B cell (primary cell): ENCODE measurements around the gene ATP6V1B1. TPM values are rescaled to one million over a fixed set of nuclear protein-coding genes. Genes with fewer than 3 reads are reported as not detected.

Experiments
- ATAC-seq: fragments of 200-7000 bp; cut with Tn5 transposase; one replicate; pipeline ENCODE4 v1.10.0; 2021; ENCODE audit warnings: low read depth, mild to moderate bottlenecking, moderate number of reproducible peaks, moderate library complexity
- CTCF ChIA-PET: fragments of 350-600 bp; sonication (Branson Sonifier 250); formaldehyde crosslinking; loops from one replicate; lab custom pipeline; 2021; ENCODE audit warnings: antibody characterized with exemption, inconsistent platforms; lab: Charles Lee
- POLR2A ChIA-PET: fragments of 350-600 bp; sonication (Branson Sonifier 250); formaldehyde crosslinking; loops from one replicate; lab custom pipeline; 2021; ENCODE audit warnings: antibody characterized with exemption; lab: Charles Lee
- DNase-seq: peaks from one replicate; pipeline ENCODE4 v3.0.0; 2013
- H2AFZ ChIP-seq: 2 replicates; pipeline ENCODE4 v1.6.1; 2012; ENCODE audit warnings: mild to moderate bottlenecking, low read depth, low read length; ENCODE audit not compliant: insufficient read depth, poor library complexity, severe bottlenecking
- H3K27ac ChIP-seq, 2 donors: 1 replicate in 1 of 2; 2 replicates in 1 of 2; pipeline ENCODE4 v1.5.1; 2012 to 2013; ENCODE audit warnings: low read length in 2 of 2, mild to moderate bottlenecking in 2 of 2, moderate library complexity in 1 of 2
- H3K27me3 ChIP-seq, 4 experiments: fragments of 200-600 bp in 1 of 4; sonication (generic) in 1 of 4; replicated peaks in 1 of 4; 1 replicate in 2 of 4; 2 replicates in 2 of 4; pipeline versions ENCODE4 v1.6.1 to v1.7.0; 2013 to 2016; ENCODE audit warnings: low read length in 3 of 4, mild to moderate bottlenecking in 2 of 4, mixed read lengths in 1 of 4, moderate library complexity in 1 of 4; ENCODE audit not compliant: insufficient read depth in 4 of 4, control insufficient read depth in 3 of 4; ENCODE audit errors: control extremely low read depth in 1 of 4
- H3K36me3 ChIP-seq, 2 experiments: replicated peaks in 1 of 2; 1 replicate in 1 of 2; 2 replicates in 1 of 2; pipeline versions ENCODE4 v1.6.1 to v1.7.1; 2013; ENCODE audit warnings: low read length in 1 of 2; ENCODE audit not compliant: insufficient read depth in 2 of 2, control insufficient read depth in 1 of 2; ENCODE audit errors: control extremely low read depth in 1 of 2, extremely low read depth in 1 of 2
- H3K4me1 ChIP-seq, 2 donors: fragments of 200-600 bp in 1 of 2; sonication (generic) in 1 of 2; 1 replicate in 1 of 2; 2 replicates in 1 of 2; pipeline versions ENCODE4 v1.5.1 to v1.6.1; 2013 to 2017; ENCODE audit warnings: low read length in 2 of 2; ENCODE audit not compliant: control insufficient read depth in 2 of 2, insufficient read depth in 2 of 2
- H3K4me2 ChIP-seq: replicated peaks from 2 replicates; pipeline ENCODE3; 2012; ENCODE audit warnings: mild to moderate bottlenecking, low read depth, low read length; ENCODE audit not compliant: poor library complexity, severe bottlenecking
- H3K4me3 ChIP-seq, 5 experiments: fragments of 200-600 bp in 1 of 5; sonication (generic) in 1 of 5; 1 replicate in 3 of 5; 2 replicates in 2 of 5; pipeline versions ENCODE4 v1.5.1 to v1.7.0; 2011 to 2016; ENCODE audit warnings: low read length in 4 of 5, mild to moderate bottlenecking in 4 of 5, low read depth in 2 of 5, control low read depth in 1 of 5, moderate library complexity in 1 of 5; ENCODE audit not compliant: insufficient read depth in 1 of 5; ENCODE audit errors: control extremely low read depth in 1 of 5, extremely low read depth in 1 of 5
- H3K79me2 ChIP-seq: fragments of 200-600 bp; sonication (generic); one replicate; pipeline ENCODE4 v1.6.0; 2016; ENCODE audit warnings: low read length; ENCODE audit not compliant: control insufficient read depth, insufficient read depth
- H3K9ac ChIP-seq: fragments of 200-600 bp; sonication (generic); 2 replicates; pipeline ENCODE4 v1.6.1; 2017; ENCODE audit warnings: mild to moderate bottlenecking, low read length, moderate library complexity
- H3K9me3 ChIP-seq, 3 donors: one replicate each; pipeline versions ENCODE4 v1.6.1 to v1.7.1; 2013; ENCODE audit warnings: low read length in 2 of 3; ENCODE audit not compliant: control insufficient read depth in 2 of 3, insufficient read depth in 1 of 3; ENCODE audit errors: control extremely low read depth in 1 of 3
- H4K20me1 ChIP-seq: 2 replicates; pipeline ENCODE4 v1.6.0; 2012; ENCODE audit warnings: mild to moderate bottlenecking, low read length; ENCODE audit not compliant: insufficient read depth, control insufficient read depth, poor library complexity, severe bottlenecking
- H3K27ac Mint-ChIP-seq: one replicate; pipeline ENCODE4 v1.8.0; 2021; ENCODE audit warnings: mixed read lengths
- H3K27me3 Mint-ChIP-seq: one replicate; pipeline ENCODE4 v1.8.0; 2021; ENCODE audit warnings: mixed read lengths
- H3K4me1 Mint-ChIP-seq: one replicate; pipeline ENCODE4 v1.8.0; 2021; ENCODE audit warnings: mixed read lengths
- H3K4me3 Mint-ChIP-seq: one replicate; pipeline ENCODE4 v1.8.0; 2021; ENCODE audit warnings: mixed read lengths
- H3K9me3 Mint-ChIP-seq: one replicate; pipeline ENCODE4 v1.8.0; 2022; ENCODE audit warnings: mixed read lengths; ENCODE audit not compliant: insufficient read depth
- EZH2 ChIP-seq: IDR thresholded peaks from 2 replicates; pipeline ENCODE4 v1.6.1; 2012; ENCODE audit warnings: borderline replicate concordance, low read depth, mild to moderate bottlenecking, moderate library complexity, low read length; ENCODE audit not compliant: insufficient read depth, poor library complexity, severe bottlenecking
- WGBS: methylation state at CpG from one replicate; pipeline ENCODE4 v1.1.5; 2013; ENCODE audit warnings: missing lambda C conversion rate; ENCODE audit not compliant: insufficient coverage; 5-methylcytosine and 5-hydroxymethylcytosine counted together
- intact Hi-C: fragments of 100-400 bp; cut with micrococcal nuclease; formaldehyde crosslinking; loops from one replicate; pipeline ENCODE4 v1.10.0; 2022
- polyA plus RNA-seq: library from polyadenylated mRNA; depleted of rRNA; stranded (reverse); fragments of >200 nt; gene quantifications from 2 replicates; pipeline ENCODE4 v1.2.3, GENCODE V29; 2012
- total RNA-seq, 2 donors: library from RNA; stranded (reverse); fragments of 120-200 nt in 1 of 2; gene quantifications; 1 replicate in 1 of 2; 2 replicates in 1 of 2; pipeline versions ENCODE4 v1.2.3 to v1.2.4, GENCODE V29; 2013 to 2022
- TF ChIP-seq, protein P1 (sequence below): fragments of 200-600 bp; IDR thresholded peaks from one replicate; pipeline ENCODE4 v1.8.0; 2022; ENCODE audit warnings: antibody characterized with exemption, mild to moderate bottlenecking

ATP6V1B1 gene
- total and polyA plus RNA-seq, 2 donors (not counting 1 experiment from before 2014, with no cell fraction given): not detected

DNA sequence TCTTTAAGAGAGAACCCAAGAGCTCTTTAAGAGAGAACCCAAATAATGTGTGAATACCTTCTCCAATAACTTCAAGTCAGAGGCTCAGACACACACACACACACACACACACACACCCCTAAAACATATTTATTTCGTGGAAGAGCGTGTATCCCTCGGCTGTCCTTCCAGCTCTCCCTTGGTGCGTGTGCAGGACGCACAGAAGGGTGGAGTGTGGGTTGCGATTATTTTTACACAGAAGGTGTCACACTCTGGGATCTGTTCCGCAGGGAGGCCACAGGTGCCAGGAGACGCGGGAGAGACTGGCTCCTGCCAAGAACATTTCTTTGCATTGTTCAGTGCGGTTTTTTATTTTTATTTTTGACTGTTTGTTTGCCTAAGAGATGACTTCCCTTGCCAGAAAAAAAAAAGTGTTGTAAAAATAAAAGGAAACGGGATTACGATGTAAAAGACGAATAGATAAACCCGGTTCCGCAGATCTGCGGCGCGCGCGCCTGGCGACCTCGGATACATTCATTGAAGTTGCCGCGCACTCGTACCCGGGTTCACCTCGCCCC, 47.3 kb upstream of the ATP6V1B1 start:
- 9% methylated on average over 25 of the region's 27 CpGs for WGBS
- Histone ChIP-seq H3K4me1 (peaks cover 31 to 34% of the 10 kb centered on the region in 2 donors), H3K27ac (no peak overlapping the region), H3K79me2 (no peaks in the 10 kb centered on the region), H3K27me3 (peaks cover 0 to 68% (median 54%) of the 10 kb centered on the region in 4 experiments), H3K9me3 (peaks cover 0 to 34% (median 2%) of the 10 kb centered on the region in 3 donors), H3K9ac (no peak overlapping the region), H3K36me3 (no peaks in the 10 kb centered on the region), H4K20me1 (no peaks in the 10 kb centered on the region), H2AFZ (peak overlapping the region; percentile 51), H3K4me2 (peak overlapping the region; percentile 79), H3K4me3 (peak overlapping the region in 2 of 5 experiments; percentile 42 to 43)
- DNase-seq (peak; percentile 48), ATAC-seq (no peak)
- POLR2A ChIA-PET: no interaction called here
- Mint-ChIP-seq H3K27ac (peak overlapping the region; percentile 46), H3K4me1 (peaks cover 31% of the 10 kb centered on the region), H3K9me3 (no peaks in the 10 kb centered on the region), H3K4me3 (peak overlapping the region; percentile 67), H3K27me3 (peaks cover 82% of the 10 kb centered on the region)
- no peak for TF ChIP-seq EZH2
- TF ChIP-seq, protein P1, sequence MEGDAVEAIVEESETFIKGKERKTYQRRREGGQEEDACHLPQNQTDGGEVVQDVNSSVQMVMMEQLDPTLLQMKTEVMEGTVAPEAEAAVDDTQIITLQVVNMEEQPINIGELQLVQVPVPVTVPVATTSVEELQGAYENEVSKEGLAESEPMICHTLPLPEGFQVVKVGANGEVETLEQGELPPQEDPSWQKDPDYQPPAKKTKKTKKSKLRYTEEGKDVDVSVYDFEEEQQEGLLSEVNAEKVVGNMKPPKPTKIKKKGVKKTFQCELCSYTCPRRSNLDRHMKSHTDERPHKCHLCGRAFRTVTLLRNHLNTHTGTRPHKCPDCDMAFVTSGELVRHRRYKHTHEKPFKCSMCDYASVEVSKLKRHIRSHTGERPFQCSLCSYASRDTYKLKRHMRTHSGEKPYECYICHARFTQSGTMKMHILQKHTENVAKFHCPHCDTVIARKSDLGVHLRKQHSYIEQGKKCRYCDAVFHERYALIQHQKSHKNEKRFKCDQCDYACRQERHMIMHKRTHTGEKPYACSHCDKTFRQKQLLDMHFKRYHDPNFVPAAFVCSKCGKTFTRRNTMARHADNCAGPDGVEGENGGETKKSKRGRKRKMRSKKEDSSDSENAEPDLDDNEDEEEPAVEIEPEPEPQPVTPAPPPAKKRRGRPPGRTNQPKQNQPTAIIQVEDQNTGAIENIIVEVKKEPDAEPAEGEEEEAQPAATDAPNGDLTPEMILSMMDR: no peak
- CTCF ChIA-PET: interaction anchor here (0.7 to 1.0 kb wide), 2 partner anchors 16 to 25 kb away, joined by 3 read pairs; no protein-coding TSS in a partner anchor
- intact Hi-C loops: loop anchor here (2.0 kb wide), 1 partner anchor 14 kb away; no protein-coding TSS in a partner anchor
